Activated CD8-positive, alpha-beta memory T cell treated with anti-CD3 and anti-CD28 coated beads, Interleukin-2, amount 50 U/mL, for 1 hour (primary cell): ENCODE measurements around the gene CILP.
"Not testable (repeated sequence)": the region's sequence is repeated elsewhere in the genome, so short reads cannot be mapped to it uniquely, and the experiment has no call there.

Source experiments
- DNase-seq: peaks from one replicate; pipeline ENCODE4 v3.0.0-alpha.2; 2020; ENCODE audit errors: extremely low read depth

CILP gene

GRCh38 chr15:65196637-65197336 is 14.5 kb downstream of the CILP start:
- no peak for DNase-seq

GRCh38 chr15:65195548-65195923 is 15.7 kb downstream of the CILP start:
- DNase-seq = no peak

- DNase-seq = no peak
These were observed 16.3 kb downstream of the CILP start for GRCh38 chr15:65194826-65195547.

- no peak for DNase-seq
These were observed 19.3 kb downstream of the CILP start for GRCh38 chr15:65192016-65192415.

GRCh38 chr15:65189102-65189740 is 22.1 kb downstream of the CILP start:
- DNase-seq = no peak

- DNase-seq = not testable (repeated sequence)
These were observed 22.8 kb downstream of the CILP start for GRCh38 chr15:65188472-65188871.

DNA sequence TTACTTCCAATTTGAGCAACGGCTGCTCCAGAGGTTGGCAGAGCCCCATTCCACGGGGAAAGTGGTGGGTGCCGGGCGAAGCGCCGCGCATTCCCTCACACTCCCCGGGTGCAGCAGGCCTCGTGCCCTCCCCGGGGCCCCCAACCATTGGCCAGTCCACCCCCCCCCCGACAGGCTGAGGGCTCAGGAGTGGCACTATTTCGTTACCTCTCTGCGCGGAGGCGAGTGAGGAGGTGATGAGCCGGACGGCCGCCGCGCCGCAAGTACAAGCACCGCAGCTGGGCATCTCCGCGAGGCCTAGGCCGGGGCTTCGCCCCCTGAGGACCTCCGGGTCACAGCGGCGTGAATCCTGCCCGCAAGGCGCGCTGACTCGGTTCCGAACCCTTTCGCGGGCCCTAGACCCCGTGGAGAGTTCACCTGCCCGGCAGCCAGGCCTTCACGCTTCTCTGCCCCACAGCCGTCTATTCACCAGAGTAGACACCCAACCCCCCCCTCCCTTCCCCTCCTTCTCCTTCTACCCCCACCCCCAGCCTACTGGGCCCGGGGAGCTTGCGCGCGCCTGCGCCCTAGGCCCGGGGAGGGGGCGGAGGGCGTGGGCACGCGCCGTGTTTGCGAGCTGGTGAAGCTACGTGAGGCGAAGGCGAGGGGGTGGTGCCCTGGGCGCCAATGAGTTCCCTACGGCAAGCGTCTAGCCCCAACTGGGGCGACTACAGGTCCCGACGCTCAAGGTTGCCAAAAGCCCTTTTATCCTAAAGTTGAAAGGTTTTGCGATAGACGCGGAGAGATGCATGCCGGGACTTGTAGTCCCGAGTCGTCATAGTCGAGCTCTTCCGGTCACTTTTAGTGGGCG is 26.2 kb downstream of the CILP start, which contains the start of gene CLPX:
TSS of gene CLPX (minus strand) at position 475 of the 850 bp plus-strand sequence. CDS start at position 286, 189 bp downstream.
- peak; percentile 76 for DNase-seq

DNA sequence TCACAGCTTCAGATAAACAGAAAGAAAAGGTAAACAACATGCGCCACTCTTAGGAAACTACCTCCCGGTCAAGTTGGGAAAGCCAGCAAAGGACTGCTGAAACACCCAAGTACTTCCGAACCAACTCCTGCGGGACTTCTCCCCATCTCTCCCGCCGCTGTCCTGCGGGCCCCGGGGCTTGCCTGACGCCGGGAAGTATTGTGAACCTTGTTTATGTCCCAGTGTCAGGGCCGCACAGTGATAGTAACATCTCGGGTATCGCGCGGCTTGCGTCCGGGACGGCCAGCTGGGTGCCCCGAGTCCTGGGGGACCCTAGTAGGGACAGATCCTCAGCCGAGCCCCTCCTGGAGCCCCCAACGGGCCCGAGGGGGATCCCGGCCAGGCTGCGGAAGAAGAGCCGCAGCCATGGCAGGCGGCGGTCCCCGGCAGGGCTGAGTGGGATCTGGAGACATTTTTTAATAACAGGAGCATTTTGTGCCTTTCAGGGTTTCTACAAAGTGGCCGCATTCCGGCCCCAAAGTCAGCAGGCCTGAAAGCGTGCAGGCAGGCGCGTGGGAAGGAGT is 26.9 kb downstream of the CILP start:
- DNase-seq = no peak

GRCh38 chr15:65183865-65184159 is 27.5 kb downstream of the CILP start:
- DNase-seq = no peak

DNA sequence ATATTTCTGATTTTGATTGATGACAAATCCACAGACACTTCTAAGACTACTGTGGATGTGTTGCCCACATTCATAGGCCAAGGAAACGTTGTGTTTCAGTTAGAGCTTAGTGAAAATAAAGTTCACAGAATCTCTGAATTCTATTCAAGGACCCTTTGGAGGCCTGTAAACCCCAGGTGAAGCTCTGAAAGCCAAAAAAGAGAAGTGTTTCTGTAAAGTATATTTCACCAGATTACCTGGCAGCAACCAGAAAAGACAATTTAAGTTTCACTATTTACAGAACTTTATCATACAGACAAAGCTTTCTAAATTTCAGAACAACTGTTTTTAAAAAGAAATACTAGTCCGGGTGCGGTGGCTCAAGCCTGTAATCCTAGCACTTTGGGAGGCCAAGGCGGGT is 28.7 kb downstream of the CILP start:
- no peak for DNase-seq

DNA sequence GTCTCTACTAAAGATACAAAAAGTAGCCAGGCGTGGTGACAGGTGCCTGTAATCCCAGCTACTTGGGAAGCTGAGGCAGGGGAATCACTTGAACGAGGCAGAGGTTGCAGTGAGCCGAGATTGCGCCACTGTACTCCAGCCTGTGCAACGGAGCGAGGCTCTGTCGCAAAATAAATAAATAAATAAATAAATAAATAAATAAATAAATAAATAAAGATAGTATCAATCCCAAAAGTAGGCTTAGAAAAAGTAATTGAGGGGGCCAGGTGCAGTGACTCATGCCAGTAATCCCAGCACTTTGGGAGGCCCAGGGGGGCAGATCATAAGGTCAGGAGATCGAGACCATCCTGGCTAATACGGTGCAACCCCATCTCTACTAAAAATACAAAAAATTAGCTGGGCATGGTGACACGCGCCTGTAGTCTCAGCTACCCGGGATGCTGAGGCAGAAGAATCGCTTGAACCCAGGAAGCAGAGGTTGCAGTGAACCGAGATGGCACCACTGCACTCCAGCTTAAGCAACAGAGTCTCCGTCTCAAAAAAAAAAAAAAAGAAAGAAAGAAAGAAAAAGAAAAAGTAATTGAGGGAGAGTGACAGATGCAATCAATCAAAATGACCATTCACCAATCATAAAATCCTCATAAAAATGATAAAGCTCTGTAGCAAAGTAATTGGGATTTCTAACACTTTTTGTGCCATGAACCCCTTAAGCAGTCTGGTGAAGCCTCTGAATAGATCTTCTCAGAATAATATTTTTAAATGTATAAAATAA is 29.5 kb downstream of the CILP start:
- not testable (repeated sequence) for DNase-seq

GRCh38 chr15:65180167-65180566 is 31.1 kb downstream of the CILP start:
- no peak for DNase-seq

- DNase-seq = no peak
These were observed 33.4 kb downstream of the CILP start for GRCh38 chr15:65177901-65178300.

DNA sequence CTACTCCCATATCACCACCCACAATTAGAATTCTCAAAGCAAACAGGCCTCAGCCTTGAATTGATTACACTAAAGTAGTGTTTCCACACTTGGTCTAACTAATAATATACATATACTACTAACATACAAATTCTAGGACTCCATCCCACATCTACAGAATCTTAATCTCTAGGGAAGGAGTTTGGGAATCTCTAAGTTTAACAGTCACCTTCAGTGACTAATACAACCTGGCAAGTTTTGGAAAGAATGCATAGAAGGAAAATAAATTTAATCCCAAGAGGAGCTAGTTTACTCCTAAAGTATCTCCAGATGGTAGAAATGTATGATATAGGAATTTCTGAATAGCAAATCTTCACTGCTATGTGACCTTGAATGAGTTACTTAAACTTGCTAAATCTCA is 35.2 kb downstream of the CILP start:
- DNase-seq = no peak

GRCh38 chr15:65175511-65175910 is 35.8 kb downstream of the CILP start:
- no peak for DNase-seq

DNA sequence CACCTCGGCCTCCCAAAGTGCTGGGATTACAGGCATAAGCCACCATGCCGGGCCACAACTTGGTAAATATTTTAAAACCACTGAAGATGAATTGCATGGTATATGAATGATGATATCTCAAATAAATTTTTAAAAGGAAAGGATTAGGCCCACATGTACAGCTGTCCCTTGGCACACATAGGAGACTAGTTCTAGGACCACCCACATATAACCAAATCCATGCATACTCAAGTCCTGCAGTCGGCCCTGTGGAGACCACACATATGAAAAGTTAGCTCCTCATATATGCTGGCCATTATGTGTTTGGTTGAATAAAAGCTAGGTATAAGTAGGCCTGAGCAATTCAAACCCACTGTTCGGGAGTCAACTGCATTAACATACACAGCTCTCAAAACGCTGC is 36.8 kb downstream of the CILP start:
- no peak for DNase-seq

DNA sequence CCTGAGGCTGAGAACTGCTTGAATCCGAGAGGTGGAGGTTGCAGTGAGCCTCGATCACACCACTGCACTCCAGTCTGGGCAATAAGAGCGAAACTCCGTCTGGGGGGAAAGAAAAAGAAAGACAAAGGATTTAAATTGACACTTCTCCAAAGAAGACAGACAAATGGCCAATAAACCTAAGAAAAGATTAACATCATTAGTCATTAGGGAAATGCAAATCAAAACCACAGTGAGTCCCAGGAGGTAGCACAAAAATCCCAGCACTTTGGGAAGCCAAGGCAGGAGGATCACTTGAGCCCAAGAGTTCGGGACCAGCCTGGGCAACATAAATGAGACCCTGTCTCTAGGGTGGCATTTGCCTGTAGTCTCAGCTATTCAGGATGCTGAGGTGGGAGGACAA is 38.7 kb downstream of the CILP start:
- DNase-seq = no peak

DNA sequence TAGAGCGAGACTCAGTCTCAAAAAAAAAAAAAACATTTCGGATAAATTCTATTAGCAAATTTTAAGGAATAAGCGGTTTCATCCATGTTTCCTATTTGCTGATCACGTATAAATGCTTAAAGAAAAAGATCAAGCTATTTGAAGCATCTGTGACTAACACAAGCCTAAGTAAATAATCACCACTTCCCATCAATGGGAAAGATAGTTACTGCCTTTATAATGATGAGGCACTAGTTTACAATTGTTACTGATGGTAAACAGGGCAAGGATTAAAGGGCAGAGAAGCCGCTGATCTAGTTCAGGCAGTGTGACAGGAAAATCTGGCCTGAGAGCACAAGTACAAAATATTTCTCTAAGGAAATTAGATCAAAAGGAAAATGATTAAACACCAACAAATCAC is 39.8 kb downstream of the CILP start:
- no peak for DNase-seq

- DNase-seq = no peak
These were observed 45.4 kb downstream of the CILP start for GRCh38 chr15:65165875-65166274.

- DNase-seq = no peak
These were observed 47.1 kb downstream of the CILP start for GRCh38 chr15:65164139-65164538.

DNA sequence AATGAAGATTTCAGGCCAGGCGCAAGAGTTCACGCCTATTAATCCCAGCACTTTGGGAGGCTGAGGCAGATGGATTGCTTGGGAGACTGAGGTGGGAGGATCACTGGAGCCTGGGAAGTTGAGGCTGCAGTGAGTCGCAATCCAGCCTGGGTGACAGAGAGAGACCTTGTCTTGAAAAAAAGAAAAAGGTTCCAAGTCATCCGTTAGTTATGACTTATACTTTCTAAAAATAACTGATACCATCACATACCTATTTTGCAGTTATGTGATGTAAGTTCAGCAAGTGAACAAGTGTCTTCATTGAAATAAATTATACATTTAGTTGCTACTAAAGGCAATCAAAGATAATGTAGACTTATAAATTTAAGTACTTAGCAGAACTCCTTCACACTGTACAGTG is 48.2 kb downstream of the CILP start:
- no peak for DNase-seq
